ENCODE results near the gene IQGAP2.

GRCh38 chr5:76439929-76440328, 36.8 kb downstream of the IQGAP2 start:
- TF ChIP-seq POLR2A (IDR thresholded peaks at IDR 0.05) (no peak), POLR2AphosphoS5 (IDR thresholded peaks at IDR 0.05) (no peak), CTCF (IDR thresholded peaks at IDR 0.05) (no peak)

All from transverse colon (tissue), 4 donors.